NCI-H446 (cell line): ENCODE results near the gene DICER1.

Experiments used
- DNase-seq, 2 experiments: peaks; one replicate each; lab custom pipeline; 2025; lab: John Stamatoyannopoulos, UW

DICER1 gene

GRCh38 chr14:95125915-95126314 is 31.4 kb downstream of the DICER1 start:
- no peak for DNase-seq

GRCh38 chr14:95125221-95125620 is 32.1 kb downstream of the DICER1 start:
- no peak for DNase-seq

DNA sequence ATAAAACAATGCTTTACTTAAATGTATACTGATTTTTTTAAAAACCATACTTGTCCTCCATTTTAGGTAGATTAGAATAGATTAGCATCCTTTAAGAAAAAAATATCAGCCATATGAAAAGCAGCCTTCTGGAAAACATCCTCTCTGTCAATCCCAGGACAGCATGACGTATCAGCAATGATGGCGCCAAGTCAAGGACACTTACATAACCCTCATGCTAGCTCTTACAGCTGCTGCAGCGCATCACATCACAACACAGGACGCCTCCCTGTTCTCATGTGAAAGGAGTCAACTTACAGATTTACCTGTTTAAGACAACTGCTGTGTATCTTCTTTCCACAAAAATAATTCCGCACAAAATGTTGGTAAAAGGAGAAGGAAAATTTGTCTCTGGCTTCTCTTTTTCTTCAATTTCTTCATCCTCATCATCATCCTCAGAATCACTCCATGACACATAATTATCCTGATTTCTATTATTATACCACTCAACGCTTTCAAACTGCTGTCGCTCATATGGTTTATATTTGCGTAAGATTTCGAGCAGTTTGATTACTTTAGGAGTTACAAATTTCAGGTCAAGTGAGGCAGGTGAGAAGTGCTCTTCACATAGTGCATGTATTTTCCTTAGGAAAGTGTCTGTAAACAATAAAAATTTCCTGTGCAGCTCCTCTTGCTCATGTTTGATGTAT is 33.3 kb downstream of the DICER1 start:
- no peak for DNase-seq

- no peak for DNase-seq
Observed at GRCh38 chr14:95122621-95122945, 34.7 kb downstream of the DICER1 start.

GRCh38 chr14:95121911-95122620 is 35.3 kb downstream of the DICER1 start:
- no peak for DNase-seq

DNA sequence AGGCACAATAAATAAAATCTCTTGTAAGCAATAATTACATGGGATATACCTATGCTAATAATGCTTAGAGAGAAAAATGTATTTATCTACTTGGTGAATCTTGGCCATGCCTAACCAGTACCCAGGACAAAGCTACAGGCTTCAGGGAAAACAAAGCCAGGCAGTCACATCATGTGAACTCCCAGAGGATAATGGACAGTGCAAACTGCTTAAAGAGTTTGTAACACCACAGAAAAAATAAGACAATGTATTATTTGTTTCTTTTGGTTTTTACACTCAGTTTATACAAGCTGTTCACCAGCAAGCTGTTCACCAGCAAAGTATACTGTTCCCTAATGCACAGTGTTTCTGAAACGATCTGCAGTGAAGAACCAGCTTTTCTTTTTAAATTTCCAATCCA is 38.0 kb downstream of the DICER1 start:
- no peak for DNase-seq

GRCh38 chr14:95117937-95118721 is 39.2 kb downstream of the DICER1 start:
- DNase-seq = no peak

GRCh38 chr14:95113476-95113875 is 43.9 kb downstream of the DICER1 start:
- DNase-seq = no peak

GRCh38 chr14:95111507-95112164 is 45.7 kb downstream of the DICER1 start:
- DNase-seq = no peak

- no peak for DNase-seq
Observed at GRCh38 chr14:95110178-95110577, 47.2 kb downstream of the DICER1 start.

GRCh38 chr14:95107711-95108110 is 49.6 kb downstream of the DICER1 start:
- no peak for DNase-seq

DNA sequence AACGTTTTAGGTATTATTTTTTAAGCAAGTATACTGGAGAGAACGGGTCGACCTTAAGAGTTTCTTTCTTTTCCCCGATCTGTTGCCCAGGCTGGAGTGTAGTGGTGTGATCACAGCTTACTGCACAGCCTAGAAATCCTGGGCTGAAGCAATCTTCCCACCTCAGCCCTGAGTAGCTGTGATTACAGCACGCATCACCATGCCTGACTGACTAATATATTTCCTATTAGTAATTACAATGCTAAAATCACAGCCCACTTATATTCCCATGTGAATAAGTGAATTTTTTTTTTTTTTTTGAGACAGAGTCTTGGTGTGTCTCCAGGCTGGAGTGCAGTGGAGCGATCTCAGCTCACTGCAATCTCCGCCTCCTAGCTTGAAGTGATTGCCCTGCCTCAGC is 50.4 kb downstream of the DICER1 start:
- no peak for DNase-seq

DNA sequence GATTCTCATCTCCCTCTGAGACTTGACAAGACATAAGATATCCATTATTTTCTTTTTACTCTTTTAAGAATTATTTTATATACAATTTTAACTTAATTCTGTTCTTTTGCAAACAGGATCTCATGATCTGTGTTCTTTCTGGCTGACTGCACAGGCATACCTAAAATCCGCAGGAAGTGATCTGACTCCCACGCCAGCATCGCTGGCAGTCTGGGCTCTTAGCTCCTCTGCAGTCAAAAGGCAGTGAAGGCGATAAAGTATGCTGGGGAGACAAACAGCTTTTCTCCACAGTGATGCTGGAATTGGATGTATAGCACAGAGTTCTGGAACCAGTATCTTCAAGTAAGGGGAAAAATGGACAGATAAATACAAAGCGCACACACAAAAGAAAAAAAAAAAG is 52.4 kb downstream of the DICER1 start:
- no peak for DNase-seq

DNA sequence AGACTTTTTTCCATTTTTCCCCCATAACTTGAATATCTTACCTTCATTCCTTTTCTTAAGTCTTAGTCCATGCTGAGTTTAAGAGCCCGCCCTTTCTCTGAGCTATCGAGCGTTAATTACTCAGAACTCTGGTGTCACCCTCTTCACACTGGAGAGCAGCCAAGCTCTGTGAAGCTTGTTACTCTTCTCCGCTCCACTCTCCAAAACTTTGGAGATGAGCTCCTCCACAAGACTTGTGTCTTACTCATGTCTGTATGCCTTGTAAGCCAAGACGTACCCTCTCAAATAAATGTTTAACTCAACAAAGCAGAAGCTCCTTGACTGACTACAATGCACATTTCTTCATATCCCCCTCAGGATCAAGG is 54.7 kb downstream of the DICER1 start:
- peak in 1 of 2 experiments; percentile 23 for DNase-seq

DNA sequence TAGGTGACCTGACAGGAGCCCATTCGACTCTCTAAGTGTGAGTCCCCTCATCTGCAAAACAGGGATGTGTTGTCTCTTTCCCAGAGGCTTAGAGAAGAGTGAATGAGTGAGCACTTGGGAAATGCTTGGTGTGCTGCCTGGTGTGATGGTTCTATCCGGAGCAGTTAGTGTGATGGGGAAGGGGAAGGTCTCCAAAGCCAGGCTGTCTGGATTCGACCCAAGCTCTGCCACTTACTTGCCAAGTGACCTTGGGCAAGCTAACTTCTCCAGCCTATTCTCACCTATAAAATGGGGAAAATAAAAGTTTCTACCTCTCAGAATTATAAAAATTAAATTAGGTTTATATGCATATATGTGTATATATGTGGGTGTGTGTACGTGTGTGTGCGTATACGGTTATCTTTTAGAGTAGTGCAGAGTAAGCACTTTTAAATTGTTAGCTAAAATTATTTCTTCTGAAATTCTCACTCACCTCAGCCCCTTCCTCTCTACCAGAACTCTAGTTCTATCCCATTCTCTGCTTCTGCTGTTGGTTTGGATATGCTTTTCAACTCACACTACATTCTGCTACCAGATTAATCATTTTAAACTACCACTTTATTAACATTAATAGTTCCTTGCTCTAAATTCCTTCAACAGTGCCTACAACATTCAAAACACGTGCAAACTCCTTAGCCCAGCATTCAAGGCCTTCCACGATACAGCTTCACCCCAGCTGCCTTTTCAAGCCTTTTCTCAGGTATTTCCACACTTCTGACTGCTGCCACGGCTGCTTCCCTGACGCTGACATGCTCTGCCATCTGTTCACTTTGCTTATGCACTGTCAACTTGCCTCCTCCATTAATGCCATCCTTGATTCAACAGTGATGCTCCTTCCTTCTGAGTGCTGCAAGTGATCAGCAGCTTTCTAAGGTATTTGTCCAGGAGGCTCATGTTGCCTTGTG is 55.3 kb downstream of the DICER1 start:
- DNase-seq = no peak

- peak in 1 of 2 experiments; percentile 51 for DNase-seq
Observed at GRCh38 chr14:95098984-95099599, 58.2 kb downstream of the DICER1 start.

- DNase-seq = no peak
Observed at GRCh38 chr14:95097385-95097784, 59.9 kb downstream of the DICER1 start.

- no peak for DNase-seq
Observed at GRCh38 chr14:95096476-95096875, 60.9 kb downstream of the DICER1 start.

GRCh38 chr14:95095996-95096395 is 61.3 kb downstream of the DICER1 start:
- DNase-seq = no peak

DNA sequence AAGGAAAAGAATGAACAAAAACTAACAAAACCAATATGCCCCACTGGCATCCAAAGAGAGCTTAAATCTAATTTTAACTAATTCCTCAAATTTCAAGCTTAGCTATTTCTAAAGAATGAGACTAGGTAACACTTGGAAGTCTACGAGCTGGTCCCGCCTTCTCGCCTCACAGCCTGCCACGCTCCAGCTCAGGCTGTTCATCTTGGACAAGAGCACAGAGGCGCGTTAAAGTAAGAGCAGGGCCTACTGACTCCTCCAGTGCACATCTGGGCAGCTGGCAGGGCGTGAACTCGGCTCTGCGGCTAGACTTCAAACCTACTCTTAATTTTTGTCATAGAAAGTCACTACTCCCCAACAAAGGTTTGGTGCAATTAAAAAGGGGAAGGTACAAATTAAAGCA is 64.6 kb downstream of the DICER1 start:
- no peak for DNase-seq

DNA sequence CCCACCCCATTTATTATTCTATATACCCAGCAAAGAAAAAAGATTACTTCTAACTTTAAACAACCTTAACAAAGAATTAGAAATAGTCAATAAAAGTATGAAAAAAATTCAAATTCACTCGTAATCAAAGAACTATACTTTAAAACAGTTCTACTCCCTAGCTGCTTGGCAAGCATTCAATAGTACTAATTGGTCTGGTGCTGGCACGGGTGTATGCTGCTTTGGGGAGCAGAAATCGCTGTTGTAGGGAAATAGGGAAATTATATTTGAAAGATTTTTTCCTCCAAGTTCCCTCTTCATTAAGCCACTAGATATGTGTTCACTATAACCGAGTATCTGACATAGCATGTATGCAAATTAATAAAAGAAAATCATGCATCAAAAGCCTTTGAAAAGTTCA is 65.7 kb downstream of the DICER1 start:
- no peak for DNase-seq
